Endothelial cell of umbilical vein (primary cell): ENCODE results near the gene SLC35B2. TPM values are rescaled to one million over a fixed set of nuclear protein-coding genes. Genes with fewer than 3 reads are reported as not detected.

ENCODE experiments used
- BruUV-seq: library from RNA; stranded (reverse); fragments of 400-500 nt; replicated peaks from 2 replicates; lab custom pipeline; 2021; lab: Mats Ljungman, UMichigan
- CTCF ChIA-PET: fragments of 300-600, 350-600 bp; sonication (Branson Sonifier 250); formaldehyde crosslinking; loops from one replicate; lab custom pipeline; 2021; ENCODE audit warnings: antibody characterized with exemption, inconsistent platforms; lab: Charles Lee
- POLR2A ChIA-PET: fragments of 300-600, 350-600 bp; sonication (Branson Sonifier 250); formaldehyde crosslinking; loops from one replicate; lab custom pipeline; 2021; ENCODE audit warnings: antibody characterized with exemption, inconsistent platforms; lab: Charles Lee
- DNase-seq: peaks from one replicate; pipeline ENCODE4 v3.0.0-alpha.2; 2011; ENCODE audit warnings: low read depth, low spot score
- FAIRE-seq: peaks from 2 replicates; lab custom pipeline; 2011; peaks lifted over from hg19 to GRCh38; lab: Jason Lieb, UNC
- H2AFZ ChIP-seq: 2 replicates; pipeline ENCODE4 v1.6.0; 2012; ENCODE audit warnings: low read depth, low read length, control low read depth, inconsistent platforms
- H3K27ac ChIP-seq: 2 replicates; pipeline ENCODE4 v1.5.1; 2011; ENCODE audit warnings: low read depth, mild to moderate bottlenecking, control low read depth, low read length, moderate library complexity; ENCODE audit not compliant: insufficient read depth
- H3K27me3 ChIP-seq, 2 experiments: 2 replicates each; pipeline versions ENCODE4 v1.6.0 to v1.6.1; 2011; ENCODE audit warnings: low read length in 2 of 2, mixed read lengths in 1 of 2; ENCODE audit not compliant: control insufficient read depth in 2 of 2, insufficient read depth in 2 of 2
- H3K36me3 ChIP-seq, 2 experiments: 2 replicates in 1 of 2; 3 replicates in 1 of 2; pipeline ENCODE4 v1.5.1; 2011; ENCODE audit warnings: low read length in 2 of 2, mild to moderate bottlenecking in 1 of 2, moderate library complexity in 1 of 2; ENCODE audit not compliant: control insufficient read depth in 2 of 2, insufficient read depth in 2 of 2; ENCODE audit errors: extremely low read depth in 1 of 2
- H3K4me1 ChIP-seq: 3 replicates; pipeline ENCODE4 v1.5.1; 2011; ENCODE audit warnings: mild to moderate bottlenecking, low read length; ENCODE audit not compliant: control insufficient read depth, insufficient read depth; ENCODE audit errors: extremely low read depth
- H3K4me2 ChIP-seq: 2 replicates; pipeline ENCODE4 v1.6.1; 2011; ENCODE audit warnings: low read length, control low read depth, mixed read lengths; ENCODE audit not compliant: insufficient read depth
- H3K4me3 ChIP-seq, 3 experiments: fragments of 200-600 bp in 1 of 3; sonication (generic), shearing (Covaris generic) in 1 of 3; replicated peaks in 1 of 3; 2 replicates each; pipeline ENCODE4 v1.5.1; 2011 to 2016; ENCODE audit warnings: control low read depth in 3 of 3, low read length in 3 of 3, mild to moderate bottlenecking in 2 of 3, inconsistent platforms in 1 of 3, low read depth in 1 of 3, moderate library complexity in 1 of 3; ENCODE audit not compliant: insufficient read depth in 1 of 3
- H3K79me2 ChIP-seq: 2 replicates; pipeline ENCODE4 v1.6.0; 2012; ENCODE audit warnings: low read length, inconsistent platforms; ENCODE audit not compliant: control insufficient read depth, insufficient read depth
- H3K9ac ChIP-seq: replicated peaks from 2 replicates; pipeline ENCODE3; 2011; ENCODE audit warnings: low read length, control low read depth; ENCODE audit not compliant: insufficient read depth; ENCODE audit errors: extremely low read depth
- H3K9me1 ChIP-seq: replicated peaks from 3 replicates; pipeline ENCODE4 v1.6.0; 2011; ENCODE audit warnings: mild to moderate bottlenecking, low read length; ENCODE audit not compliant: control insufficient read depth, insufficient read depth; ENCODE audit errors: extremely low read depth
- H3K9me3 ChIP-seq: replicated peaks from 2 replicates; pipeline ENCODE4 v1.5.1; 2012; ENCODE audit warnings: low read length, inconsistent platforms; ENCODE audit not compliant: control insufficient read depth, insufficient read depth
- H4K20me1 ChIP-seq: replicated peaks from 2 replicates; pipeline ENCODE3; 2011; ENCODE audit warnings: mild to moderate bottlenecking, low read length; ENCODE audit not compliant: control insufficient read depth, insufficient read depth; ENCODE audit errors: extremely low read depth
- CTCF ChIP-seq, 2 donors: IDR thresholded peaks; 1 replicate in 1 of 2; 2 replicates in 1 of 2; pipeline ENCODE4 v1.5.1; 2011; ENCODE audit warnings: low read length in 2 of 2, mild to moderate bottlenecking in 2 of 2, moderate library complexity in 2 of 2, control low read depth in 1 of 2, inconsistent platforms in 1 of 2, low read depth in 1 of 2; ENCODE audit not compliant: insufficient read depth in 1 of 2; ENCODE audit errors: extremely low read depth in 1 of 2
- EZH2 ChIP-seq: IDR thresholded peaks from 2 replicates; pipeline ENCODE4 v1.6.1; 2012; ENCODE audit warnings: borderline replicate concordance, low read depth, mild to moderate bottlenecking, moderate library complexity, low read length, inconsistent platforms; ENCODE audit not compliant: severe bottlenecking
- FOS ChIP-seq: IDR thresholded peaks from 2 replicates; pipeline ENCODE4 v1.6.1; 2011; ENCODE audit warnings: mild to moderate bottlenecking, low read length, moderate library complexity, borderline replicate concordance; ENCODE audit not compliant: insufficient read depth
- GATA2 ChIP-seq: IDR thresholded peaks from 2 replicates; pipeline ENCODE4 v1.7.0; 2011; ENCODE audit warnings: low read depth, mild to moderate bottlenecking, moderate library complexity, mixed read lengths, low read length; ENCODE audit not compliant: insufficient read length, insufficient read depth
- JUN ChIP-seq: IDR thresholded peaks from 2 replicates; pipeline ENCODE4 v1.6.1; 2011; ENCODE audit warnings: borderline replicate concordance, low read depth; ENCODE audit not compliant: insufficient read length, insufficient read depth
- MAX ChIP-seq: IDR thresholded peaks from 2 replicates; pipeline ENCODE4 v1.6.1; 2011; ENCODE audit not compliant: insufficient read depth, insufficient read length
- MYC ChIP-seq: IDR thresholded peaks from one replicate; pipeline ENCODE4 v1.6.1; 2011; ENCODE audit warnings: mild to moderate bottlenecking, low read depth, low read length
- POLR2A ChIP-seq: IDR thresholded peaks from 2 replicates; pipeline ENCODE4 v1.6.1; 2012; ENCODE audit warnings: low read depth, mild to moderate bottlenecking, control low read depth, low read length
- POLR2AphosphoS5 ChIP-seq: IDR thresholded peaks from 2 replicates; pipeline ENCODE4 v1.6.1; 2012; ENCODE audit warnings: low read depth, mild to moderate bottlenecking, control low read depth, low read length, moderate library complexity; ENCODE audit not compliant: insufficient read depth
- dilution Hi-C: fragments of 300-500 bp; cut with MboI; formaldehyde crosslinking; loops from one replicate; pipeline ENCODE4 v1.15.0; 2019; ENCODE audit warnings: low sequenced_read_pairs; ENCODE audit not compliant: extremely low pct_ligation_motif_present
- intact Hi-C: fragments of 100-400 bp; cut with micrococcal nuclease; formaldehyde crosslinking; loops from one replicate; pipeline ENCODE4 v1.10.0; 2022
- polyA plus RNA-seq, 4 experiments: library from polyadenylated mRNA; depleted of rRNA in 3 of 4; stranded (reverse) in 3 of 4; unstranded in 1 of 4; fragments of >200 nt; gene quantifications; 2 replicates each; pipeline versions ENCODE4 v1.2.1 to v1.2.3, GENCODE V29; 2011 to 2012; ENCODE audit warnings: missing spikeins in 1 of 4
- total RNA-seq: library from RNA; stranded (reverse); gene quantifications from 2 replicates; pipeline ENCODE4 v1.2.3, GENCODE V29; 2021

SLC35B2 gene
- total and polyA plus RNA-seq, 2 donors (not counting 3 experiments of a cell fraction or from before 2014, with no cell fraction given): 53.4 to 112 TPM

GRCh38 chr6:44246663-44247337, 10.5 kb downstream of the SLC35B2 start, which contains the start of gene HSP90AB1:
Gene HSP90AB1 (plus strand): TSS chr6:44247101. CDS start chr6:44248630, 1,529 bp downstream.
- ChIA-PET POLR2A (interaction anchor here (0.6 to 3.1 kb wide), 21 partner anchors 9 to 147 kb away, joined by 3 to 49 read pairs (median 4); partner anchors contain the start of genes MRPL14, MYMX, SLC29A1 and SLC35B2), CTCF (interaction anchor here (1.0 to 5.4 kb wide), 9 partner anchors 9 to 150 kb away, joined by 4 to 38 read pairs (median 7); partner anchors contain the start of genes SLC29A1 and SLC35B2)
- intact Hi-C loops (loop anchor here (1.0 to 2.0 kb wide), 3 partner anchors 8 to 68 kb away; no protein-coding TSS in a partner anchor), dilution Hi-C loops (no loop called here)
- peak; percentile 98 for DNase-seq
- Histone ChIP-seq H3K9ac (peak within 1 kb of the TSS; percentile 93), H3K79me2 (peaks cover 49% of the 10 kb centered on the region), H3K4me3 (peak within 1 kb of the TSS; percentile 54 to 85 (median 76)), H3K9me3 (no peaks in the 10 kb centered on the region), H3K36me3 (peaks cover 22 to 26% of the 10 kb centered on the region in 2 experiments), H3K27ac (peak within 1 kb of the TSS; percentile 65), H3K4me2 (peak within 1 kb of the TSS; percentile 96), H2AFZ (peak within 1 kb of the TSS; percentile 77), H3K9me1 (no peaks in the 10 kb centered on the region), H3K27me3 (no peaks in the 10 kb centered on the region), H3K4me1 (peaks cover 26% of the 10 kb centered on the region), H4K20me1 (peaks cover 9% of the 10 kb centered on the region)
- BruUV-seq: TSS peak; percentile 36
- TF ChIP-seq CTCF (IDR thresholded peaks at IDR 0.05; ENCODE audit: extremely low read depth in 1 of 2, insufficient read depth in 1 of 2, low read depth in 1 of 2, low read length in 2 of 2) (no peak), EZH2 (no peak), POLR2A (peak; percentile 100), JUN (no peak), GATA2 (no peak), MAX (peak; percentile 63), POLR2AphosphoS5 (peak; percentile 99), FOS (no peak), MYC (peak; percentile 83)
- FAIRE-seq: peak; percentile 90
